Dendritic cell treated with granulocyte-macrophage colony-stimulating factor and Interleukin-4, amounts not matched to agents 40 ng/mL and 50 ng/mL, for 4 days (primary cell): ENCODE data around the gene MPHOSPH10.
"Not testable (repeated sequence)": the region's sequence is repeated elsewhere in the genome, so short reads cannot be mapped to it uniquely, and the experiment has no call there.

Experiments used
- H3K27ac Mint-ChIP-seq: one replicate; pipeline ENCODE4 v1.8.0; 2022; ENCODE audit warnings: mild to moderate bottlenecking, mixed read lengths
- H3K27me3 Mint-ChIP-seq: one replicate; pipeline ENCODE4 v1.8.0; 2022; ENCODE audit warnings: mild to moderate bottlenecking, mixed read lengths
- H3K36me3 Mint-ChIP-seq: one replicate; pipeline ENCODE4 v1.8.0; 2022; ENCODE audit warnings: low read depth, mixed read lengths
- H3K4me1 Mint-ChIP-seq: one replicate; pipeline ENCODE4 v1.8.0; 2022; ENCODE audit warnings: low read depth, mixed read lengths
- H3K4me3 Mint-ChIP-seq: one replicate; pipeline ENCODE4 v1.8.0; 2022; ENCODE audit warnings: mild to moderate bottlenecking, moderate library complexity, mixed read lengths
- H3K9me3 Mint-ChIP-seq: one replicate; pipeline ENCODE4 v1.8.0; 2022; ENCODE audit warnings: mixed read lengths
- intact Hi-C: fragments of 100-400 bp; cut with micrococcal nuclease; formaldehyde crosslinking; loops from one replicate; pipeline ENCODE4 v1.15.0; 2022

The MPHOSPH10 gene

GRCh38 chr2:71106463-71106862 lies 24.0 kb upstream of the MPHOSPH10 start:
- Mint-ChIP-seq H3K9me3 (peaks cover 14% of the 10 kb centered on the region), H3K36me3 (peaks cover 25% of the 10 kb centered on the region)
- intact Hi-C loops, H3K27ac Mint-ChIP-seq, H3K4me1 Mint-ChIP-seq, H3K27me3 Mint-ChIP-seq, H3K4me3 Mint-ChIP-seq: not testable (repeated sequence)

- no peak overlapping the region for H3K4me3 Mint-ChIP-seq
- peaks cover 41% of the 10 kb centered on the region for H3K36me3 Mint-ChIP-seq
- H3K27me3 Mint-ChIP-seq = no peaks in the 10 kb centered on the region
- no peak overlapping the region for H3K27ac Mint-ChIP-seq
- intact Hi-C loops = no loop called here
- peaks cover 14% of the 10 kb centered on the region for H3K9me3 Mint-ChIP-seq
- H3K4me1 Mint-ChIP-seq = no peaks in the 10 kb centered on the region
These were observed 22.3 kb upstream of the MPHOSPH10 start for GRCh38 chr2:71108091-71108490.

- Mint-ChIP-seq H3K36me3 (peaks cover 69% of the 10 kb centered on the region), H3K27ac (no peak overlapping the region), H3K27me3 (no peaks in the 10 kb centered on the region), H3K4me1 (no peaks in the 10 kb centered on the region), H3K4me3 (no peak overlapping the region), H3K9me3 (no peaks in the 10 kb centered on the region)
- intact Hi-C loops = no loop called here
These were observed 16.6 kb upstream of the MPHOSPH10 start for GRCh38 chr2:71113843-71114242.

GRCh38 chr2:71117063-71117462 lies 13.4 kb upstream of the MPHOSPH10 start:
- Mint-ChIP-seq H3K9me3 (no peaks in the 10 kb centered on the region), H3K4me1 (no peaks in the 10 kb centered on the region), H3K4me3 (no peak overlapping the region), H3K27me3 (no peaks in the 10 kb centered on the region), H3K27ac (no peak overlapping the region), H3K36me3 (peaks cover 75% of the 10 kb centered on the region)
- intact Hi-C loops = no loop called here

GRCh38 chr2:71120195-71120594 lies 10.2 kb upstream of the MPHOSPH10 start:
- no peaks in the 10 kb centered on the region for H3K27me3 Mint-ChIP-seq
- no peaks in the 10 kb centered on the region for H3K4me1 Mint-ChIP-seq
- H3K36me3 Mint-ChIP-seq = peaks cover 75% of the 10 kb centered on the region
- H3K9me3 Mint-ChIP-seq = no peaks in the 10 kb centered on the region
- intact Hi-C loops = no loop called here
- H3K27ac Mint-ChIP-seq = no peak overlapping the region
- no peak overlapping the region for H3K4me3 Mint-ChIP-seq

- Mint-ChIP-seq H3K4me1 (no peaks in the 10 kb centered on the region), H3K27ac (no peak overlapping the region), H3K36me3 (peaks cover 69% of the 10 kb centered on the region), H3K4me3 (no peak overlapping the region), H3K27me3 (no peaks in the 10 kb centered on the region), H3K9me3 (no peaks in the 10 kb centered on the region)
- intact Hi-C loops = no loop called here
These were observed 9.0 kb upstream of the MPHOSPH10 start for GRCh38 chr2:71121479-71121878.

- no peak overlapping the region for H3K27ac Mint-ChIP-seq
- H3K4me3 Mint-ChIP-seq = no peak overlapping the region
- no peaks in the 10 kb centered on the region for H3K9me3 Mint-ChIP-seq
- H3K27me3 Mint-ChIP-seq = no peaks in the 10 kb centered on the region
- H3K36me3 Mint-ChIP-seq = peaks cover 64% of the 10 kb centered on the region
- no peaks in the 10 kb centered on the region for H3K4me1 Mint-ChIP-seq
- intact Hi-C loops = no loop called here
These were observed 7.8 kb upstream of the MPHOSPH10 start for GRCh38 chr2:71122387-71123298.

GRCh38 chr2:71125506-71126294 lies 4.7 kb upstream of the MPHOSPH10 start:
- intact Hi-C loops = no loop called here
- no peak overlapping the region for H3K4me3 Mint-ChIP-seq
- no peaks in the 10 kb centered on the region for H3K27me3 Mint-ChIP-seq
- H3K27ac Mint-ChIP-seq = no peak overlapping the region
- H3K4me1 Mint-ChIP-seq = no peaks in the 10 kb centered on the region
- no peaks in the 10 kb centered on the region for H3K9me3 Mint-ChIP-seq
- H3K36me3 Mint-ChIP-seq = peaks cover 39% of the 10 kb centered on the region

- peaks cover 29% of the 10 kb centered on the region for H3K36me3 Mint-ChIP-seq
- no peaks in the 10 kb centered on the region for H3K9me3 Mint-ChIP-seq
- no peak overlapping the region for H3K27ac Mint-ChIP-seq
- no peaks in the 10 kb centered on the region for H3K27me3 Mint-ChIP-seq
- intact Hi-C loops = no loop called here
- no peak overlapping the region for H3K4me3 Mint-ChIP-seq
- no peaks in the 10 kb centered on the region for H3K4me1 Mint-ChIP-seq
These were observed 3.5 kb upstream of the MPHOSPH10 start for GRCh38 chr2:71126957-71127356.

GRCh38 chr2:71129114-71129901 lies 1.1 kb upstream of the MPHOSPH10 start:
- no peak overlapping the region for H3K4me3 Mint-ChIP-seq
- H3K36me3 Mint-ChIP-seq = peaks cover 6% of the 10 kb centered on the region
- H3K9me3 Mint-ChIP-seq = no peaks in the 10 kb centered on the region
- no peaks in the 10 kb centered on the region for H3K27me3 Mint-ChIP-seq
- intact Hi-C loops = loop anchor here (1.0 kb wide), 1 partner anchor 58 kb away; no protein-coding TSS in a partner anchor
- no peak overlapping the region for H3K27ac Mint-ChIP-seq
- H3K4me1 Mint-ChIP-seq = no peaks in the 10 kb centered on the region

- Mint-ChIP-seq H3K9me3 (no peaks in the 10 kb centered on the region), H3K4me1 (no peaks in the 10 kb centered on the region), H3K4me3 (no peak overlapping the region), H3K27me3 (no peaks in the 10 kb centered on the region), H3K27ac (no peak overlapping the region), H3K36me3 (peaks cover 10% of the 10 kb centered on the region)
- intact Hi-C loops = loop anchor here (1.0 to 10.0 kb wide), 4 partner anchors 30 to 205 kb away; partner anchors contain the start of gene ZNF638
These were observed 607 bp upstream of the MPHOSPH10 start for GRCh38 chr2:71129902-71130151.

GRCh38 chr2:71130905-71131244 lies 441 bp downstream of the MPHOSPH10 start:
- H3K9me3 Mint-ChIP-seq = no peaks in the 10 kb centered on the region
- H3K36me3 Mint-ChIP-seq = peaks cover 21% of the 10 kb centered on the region
- H3K4me3 Mint-ChIP-seq = no peak overlapping the region
- H3K27me3 Mint-ChIP-seq = no peaks in the 10 kb centered on the region
- no peaks in the 10 kb centered on the region for H3K4me1 Mint-ChIP-seq
- no peak overlapping the region for H3K27ac Mint-ChIP-seq
- intact Hi-C loops = loop anchor here (1.0 to 10.0 kb wide), 3 partner anchors 31 to 204 kb away; partner anchors contain the start of gene ZNF638

- not testable (repeated sequence) for H3K4me1 Mint-ChIP-seq, H3K27me3 Mint-ChIP-seq, H3K9me3 Mint-ChIP-seq, H3K27ac Mint-ChIP-seq, H3K4me3 Mint-ChIP-seq
- H3K36me3 Mint-ChIP-seq = peaks cover 28% of the 10 kb centered on the region
- intact Hi-C loops = loop anchor here (10.0 kb wide), 2 partner anchors 143 to 203 kb away; partner anchors contain the start of gene ZNF638
These were observed 1.1 kb downstream of the MPHOSPH10 start for GRCh38 chr2:71131387-71132166.
